Neural cell (in vitro differentiated cells): ENCODE results near the gene FIBCD1. TPM values are rescaled to one million over a fixed set of nuclear protein-coding genes. Genes with fewer than 3 reads are reported as not detected.
"Not testable (repeated sequence)": the region's sequence is repeated elsewhere in the genome, so short reads cannot be mapped to it uniquely, and the experiment has no call there.

ENCODE experiments used
- H2AFZ ChIP-seq: fragments of 200-600, 300-800 bp; sonication (generic), shearing (Covaris generic); 2 replicates; pipeline ENCODE4 v1.6.0; 2014; ENCODE audit warnings: low read depth, mild to moderate bottlenecking, antibody characterized with exemption, low read length, moderate library complexity
- H3F3A ChIP-seq: fragments of 200-600 bp; shearing (Covaris generic); 2 replicates; pipeline ENCODE4 v1.6.1; 2016; ENCODE audit warnings: mild to moderate bottlenecking, moderate library complexity, mixed read lengths, antibody characterized with exemption, low read length; ENCODE audit not compliant: insufficient read depth, poor library complexity, severe bottlenecking
- H3K27ac ChIP-seq: fragments of 200-600, 300-800 bp; sonication (generic), shearing (Covaris generic); 2 replicates; pipeline ENCODE4 v1.5.1; 2014; ENCODE audit warnings: mild to moderate bottlenecking, low read length, moderate library complexity
- H3K27me3 ChIP-seq: fragments of 300-800, 200-600 bp; sonication (generic), shearing (Covaris generic); 2 replicates; pipeline ENCODE4 v1.6.0; 2014; ENCODE audit warnings: mild to moderate bottlenecking, low read depth, low read length, moderate library complexity; ENCODE audit not compliant: insufficient read depth
- H3K36me3 ChIP-seq: fragments of 300-800, 200-600 bp; sonication (generic), shearing (Covaris generic); 2 replicates; pipeline ENCODE4 v1.5.1; 2014; ENCODE audit warnings: mild to moderate bottlenecking, antibody characterized with exemption, low read length, moderate library complexity; ENCODE audit not compliant: insufficient read depth
- H3K4me2 ChIP-seq: fragments of 300-800, 200-600 bp; sonication (generic), shearing (Covaris generic); 2 replicates; pipeline ENCODE4 v1.6.0; 2014; ENCODE audit warnings: mild to moderate bottlenecking, low read length
- H3K4me3 ChIP-seq: fragments of 300-800, 200-600 bp; sonication (generic), shearing (Covaris generic); 2 replicates; pipeline ENCODE4 v1.5.1; 2014; ENCODE audit warnings: mild to moderate bottlenecking, low read length, moderate library complexity
- H3K79me2 ChIP-seq: fragments of 200-600 bp; shearing (Covaris generic); replicated peaks from 2 replicates; pipeline ENCODE4 v1.6.0; 2014; ENCODE audit warnings: mild to moderate bottlenecking, low read length, moderate library complexity; ENCODE audit not compliant: insufficient read depth
- H3K9ac ChIP-seq: fragments of 300-800, 200-600 bp; sonication (generic), shearing (Covaris generic); 2 replicates; pipeline ENCODE4 v1.6.1; 2016; ENCODE audit warnings: mild to moderate bottlenecking, low read length, mixed read lengths
- H3K9me2 ChIP-seq: fragments of 200-600 bp; shearing (Covaris generic); 2 replicates; pipeline ENCODE4 v1.6.1; 2016; ENCODE audit warnings: mild to moderate bottlenecking, low read length, mixed read lengths; ENCODE audit not compliant: insufficient read depth
- H3K9me3 ChIP-seq: fragments of 200-600, 300-800 bp; sonication (generic), shearing (Covaris generic); 2 replicates; pipeline ENCODE4 v1.6.1; 2016; ENCODE audit warnings: mild to moderate bottlenecking, mixed run types, low read length, moderate library complexity, mixed read lengths
- H4K20me1 ChIP-seq: fragments of 200-600 bp; shearing (Covaris generic); 2 replicates; pipeline ENCODE4 v1.6.1; 2016; ENCODE audit warnings: mild to moderate bottlenecking, mixed run types; ENCODE audit not compliant: insufficient read depth
- CTCF ChIP-seq: fragments of 450-650 bp; IDR thresholded peaks from 2 replicates; pipeline ENCODE4 v1.5.1; 2014; ENCODE audit warnings: antibody characterized with exemption, mild to moderate bottlenecking, moderate library complexity; ENCODE audit not compliant: poor library complexity, severe bottlenecking
- EP300 ChIP-seq: fragments of 450-650 bp; conservative IDR thresholded peaks from 2 replicates; pipeline ENCODE4 v1.6.1; 2014; ENCODE audit warnings: antibody characterized with exemption, mild to moderate bottlenecking, moderate library complexity; ENCODE audit not compliant: poor library complexity, severe bottlenecking
- EZH2 ChIP-seq: fragments of 200-600, 300-800 bp; shearing (Covaris generic), sonication (generic); IDR thresholded peaks from 2 replicates; pipeline ENCODE4 v1.6.1; 2014; ENCODE audit warnings: antibody characterized with exemption, low read length, borderline replicate concordance, mild to moderate bottlenecking; ENCODE audit not compliant: insufficient read depth, poor library complexity, severe bottlenecking
- MXI1 ChIP-seq: fragments of 450-650 bp; conservative IDR thresholded peaks from 2 replicates; pipeline ENCODE4 v1.6.1; 2014; ENCODE audit warnings: antibody characterized with exemption, mild to moderate bottlenecking; ENCODE audit not compliant: poor library complexity, severe bottlenecking
- POLR2AphosphoS5 ChIP-seq: IDR thresholded peaks from 2 replicates; pipeline ENCODE4 v1.6.1; 2012
- RAD21 ChIP-seq: fragments of 450-650 bp; conservative IDR thresholded peaks from 2 replicates; pipeline ENCODE4 v1.6.1; 2014; ENCODE audit warnings: antibody characterized with exemption, mild to moderate bottlenecking, moderate library complexity
- SMC3 ChIP-seq: fragments of 450-650 bp; conservative IDR thresholded peaks from 2 replicates; pipeline ENCODE4 v1.6.1; 2014; ENCODE audit warnings: antibody characterized with exemption, mild to moderate bottlenecking, moderate library complexity; ENCODE audit not compliant: poor library complexity
- TAF1 ChIP-seq: IDR thresholded peaks from 2 replicates; pipeline ENCODE4 v1.6.1; 2012; ENCODE audit warnings: low read depth
- polyA plus RNA-seq: library from polyadenylated mRNA; depleted of rRNA; stranded (reverse); fragments of >200 nt; gene quantifications from 2 replicates; pipeline ENCODE4 v1.2.3, GENCODE V29; 2014
- TF ChIP-seq, protein P1 (sequence below): IDR thresholded peaks from 2 replicates; pipeline ENCODE4 v1.6.1; 2012; ENCODE audit warnings: borderline replicate concordance

FIBCD1 gene
- polyA plus RNA-seq, 1 donor from 2014 or later, result 2.7 TPM

GRCh38 chr9:130955947-130956621 is 17.0 kb upstream of the FIBCD1 start:
- no peaks in the 10 kb centered on the region for H3K36me3 ChIP-seq
- H3K9me3 ChIP-seq, result no peaks in the 10 kb centered on the region
- no peaks in the 10 kb centered on the region for H4K20me1 ChIP-seq
- no peak overlapping the region for H3K9ac ChIP-seq
- TF ChIP-seq SMC3 (no peak), EP300 (no peak), TAF1 (no peak), MXI1 (no peak), EZH2 (no peak), RAD21 (no peak), POLR2AphosphoS5 (no peak), CTCF (no peak)
- TF ChIP-seq, protein P1, sequence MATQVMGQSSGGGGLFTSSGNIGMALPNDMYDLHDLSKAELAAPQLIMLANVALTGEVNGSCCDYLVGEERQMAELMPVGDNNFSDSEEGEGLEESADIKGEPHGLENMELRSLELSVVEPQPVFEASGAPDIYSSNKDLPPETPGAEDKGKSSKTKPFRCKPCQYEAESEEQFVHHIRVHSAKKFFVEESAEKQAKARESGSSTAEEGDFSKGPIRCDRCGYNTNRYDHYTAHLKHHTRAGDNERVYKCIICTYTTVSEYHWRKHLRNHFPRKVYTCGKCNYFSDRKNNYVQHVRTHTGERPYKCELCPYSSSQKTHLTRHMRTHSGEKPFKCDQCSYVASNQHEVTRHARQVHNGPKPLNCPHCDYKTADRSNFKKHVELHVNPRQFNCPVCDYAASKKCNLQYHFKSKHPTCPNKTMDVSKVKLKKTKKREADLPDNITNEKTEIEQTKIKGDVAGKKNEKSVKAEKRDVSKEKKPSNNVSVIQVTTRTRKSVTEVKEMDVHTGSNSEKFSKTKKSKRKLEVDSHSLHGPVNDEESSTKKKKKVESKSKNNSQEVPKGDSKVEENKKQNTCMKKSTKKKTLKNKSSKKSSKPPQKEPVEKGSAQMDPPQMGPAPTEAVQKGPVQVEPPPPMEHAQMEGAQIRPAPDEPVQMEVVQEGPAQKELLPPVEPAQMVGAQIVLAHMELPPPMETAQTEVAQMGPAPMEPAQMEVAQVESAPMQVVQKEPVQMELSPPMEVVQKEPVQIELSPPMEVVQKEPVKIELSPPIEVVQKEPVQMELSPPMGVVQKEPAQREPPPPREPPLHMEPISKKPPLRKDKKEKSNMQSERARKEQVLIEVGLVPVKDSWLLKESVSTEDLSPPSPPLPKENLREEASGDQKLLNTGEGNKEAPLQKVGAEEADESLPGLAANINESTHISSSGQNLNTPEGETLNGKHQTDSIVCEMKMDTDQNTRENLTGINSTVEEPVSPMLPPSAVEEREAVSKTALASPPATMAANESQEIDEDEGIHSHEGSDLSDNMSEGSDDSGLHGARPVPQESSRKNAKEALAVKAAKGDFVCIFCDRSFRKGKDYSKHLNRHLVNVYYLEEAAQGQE, result no peak
- H2AFZ ChIP-seq, result no peak overlapping the region
- H3K4me3 ChIP-seq, result no peak overlapping the region
- no peaks in the 10 kb centered on the region for H3F3A ChIP-seq
- no peaks in the 10 kb centered on the region for H3K79me2 ChIP-seq
- H3K9me2 ChIP-seq, result no peaks in the 10 kb centered on the region
- no peak overlapping the region for H3K27ac ChIP-seq
- H3K27me3 ChIP-seq, result no peaks in the 10 kb centered on the region
- H3K4me2 ChIP-seq, result no peak overlapping the region

- not testable (repeated sequence) for H2AFZ ChIP-seq, H3K9me2 ChIP-seq, H3K27ac ChIP-seq, H3K4me3 ChIP-seq, H3K4me2 ChIP-seq, H3F3A ChIP-seq, H3K79me2 ChIP-seq, H4K20me1 ChIP-seq, H3K27me3 ChIP-seq, H3K9ac ChIP-seq, H3K9me3 ChIP-seq, H3K36me3 ChIP-seq
These were observed 15.9 kb upstream of the FIBCD1 start for GRCh38 chr9:130954925-130955324.

DNA sequence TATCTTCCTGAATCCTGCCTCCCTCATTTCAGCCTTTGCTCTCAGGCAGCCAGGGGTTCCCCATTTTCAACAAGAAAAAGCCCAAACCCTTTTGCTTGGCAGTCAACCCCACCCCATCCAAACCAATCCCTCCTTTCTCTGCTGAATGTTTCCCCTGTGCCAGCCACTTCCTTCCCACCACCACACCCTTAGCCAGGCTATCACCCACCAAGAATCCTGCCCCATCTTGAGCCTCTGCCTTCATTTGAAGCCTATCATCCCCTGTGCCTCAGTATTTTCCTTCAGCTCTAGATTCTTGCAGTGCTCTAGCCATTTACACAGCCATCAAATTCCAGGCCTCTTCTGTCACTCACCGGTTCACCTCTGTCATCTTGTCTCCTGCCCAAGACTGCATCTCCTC is 15.3 kb upstream of the FIBCD1 start:
- no peak overlapping the region for H3K27ac ChIP-seq
- H3K4me2 ChIP-seq, result no peak overlapping the region
- no peaks in the 10 kb centered on the region for H3K9me3 ChIP-seq
- H3K27me3 ChIP-seq, result no peaks in the 10 kb centered on the region
- H4K20me1 ChIP-seq, result no peaks in the 10 kb centered on the region
- H3K9me2 ChIP-seq, result no peaks in the 10 kb centered on the region
- no peaks in the 10 kb centered on the region for H3K79me2 ChIP-seq
- no peaks in the 10 kb centered on the region for H3K36me3 ChIP-seq
- no peak overlapping the region for H3K9ac ChIP-seq
- TF ChIP-seq RAD21 (no peak), CTCF (no peak), TAF1 (no peak), EP300 (no peak), SMC3 (no peak), MXI1 (no peak), POLR2AphosphoS5 (no peak), EZH2 (no peak)
- TF ChIP-seq, protein P1, result no peak
- H2AFZ ChIP-seq, result no peak overlapping the region
- no peaks in the 10 kb centered on the region for H3F3A ChIP-seq
- no peak overlapping the region for H3K4me3 ChIP-seq
